ENCODE measurements around the gene TSR1. TPM values are rescaled to one million over a fixed set of nuclear protein-coding genes. Genes with fewer than 3 reads are reported as not detected.

Gene TSR1
- total RNA-seq, 2 donors from 2014 or later: 36.4 to 38.2 TPM

GRCh38 chr17:2279707-2280106, 56.5 kb downstream of the TSR1 start:
- peaks cover 12 to 29% of the 10 kb centered on the region in 2 donors for H3K36me3 Mint-ChIP-seq (ENCODE audit: insufficient read depth in 2 of 2)
- H3K4me3 Mint-ChIP-seq: peak overlapping the region in 1 of 2 donors; percentile 46
- H3K27ac Mint-ChIP-seq: peak overlapping the region; percentile 75
- no peak for DNase-seq
- H3K9me3 Mint-ChIP-seq: no peaks in the 10 kb centered on the region
- peaks cover 55% of the 10 kb centered on the region for H3K4me1 Mint-ChIP-seq (ENCODE audit: low read depth)
- ATAC-seq (replicated peaks in 1 of 2): no peak
- H3K27me3 Mint-ChIP-seq (ENCODE audit: low read depth): no peaks in the 10 kb centered on the region

GRCh38 chr17:2277429-2278170, 58.7 kb downstream of the TSR1 start:
- DNase-seq: no peak
- ATAC-seq (replicated peaks in 1 of 2): no peak
- no peak overlapping the region for H3K4me3 Mint-ChIP-seq
- peaks cover 67% of the 10 kb centered on the region for H3K4me1 Mint-ChIP-seq (ENCODE audit: low read depth)
- H3K9me3 Mint-ChIP-seq: no peaks in the 10 kb centered on the region
- no peaks in the 10 kb centered on the region for H3K27me3 Mint-ChIP-seq (ENCODE audit: low read depth)
- peaks cover 12 to 23% of the 10 kb centered on the region in 2 donors for H3K36me3 Mint-ChIP-seq (ENCODE audit: insufficient read depth in 2 of 2)
- no peak overlapping the region for H3K27ac Mint-ChIP-seq

GRCh38 chr17:2275722-2276121, 60.5 kb downstream of the TSR1 start:
- Mint-ChIP-seq H3K4me3 (peak overlapping the region; percentile 20 to 31), H3K27ac (no peak overlapping the region), H3K9me3 (no peaks in the 10 kb centered on the region), H3K4me1 (ENCODE audit: low read depth) (peaks cover 63% of the 10 kb centered on the region), H3K27me3 (ENCODE audit: low read depth) (no peaks in the 10 kb centered on the region), H3K36me3 (ENCODE audit: insufficient read depth in 2 of 2) (peaks cover 6 to 13% of the 10 kb centered on the region in 2 donors)
- DNase-seq (no peak), ATAC-seq (replicated peaks in 1 of 2) (peak; percentile 16 to 40)

- peaks cover 1 to 15% of the 10 kb centered on the region in 2 donors for H3K36me3 Mint-ChIP-seq (ENCODE audit: insufficient read depth in 2 of 2)
- H3K4me3 Mint-ChIP-seq: no peak overlapping the region
- ATAC-seq (replicated peaks in 1 of 2) (no peak), DNase-seq (no peak)
- H3K27ac Mint-ChIP-seq: no peak overlapping the region
- peaks cover 71% of the 10 kb centered on the region for H3K4me1 Mint-ChIP-seq (ENCODE audit: low read depth)
- H3K27me3 Mint-ChIP-seq (ENCODE audit: low read depth): no peaks in the 10 kb centered on the region
- H3K9me3 Mint-ChIP-seq: no peaks in the 10 kb centered on the region
Observed at GRCh38 chr17:2274414-2274813, 61.8 kb downstream of the TSR1 start.

Other genes starting within 250 kb of the TSR1 start
- gene SMG6, start 32.7 kb downstream of the TSR1 start, total RNA-seq: 10 to 100 TPM; 47.3 to 54.1 TPM
- gene SRR, start 32.5 kb downstream of the TSR1 start, total RNA-seq: 10 to 100 TPM; 20.9 to 26.8 TPM
- 10 to 100 TPM; 40.8 to 57.5 TPM for gene SGSM2, start 1.0 kb upstream of the TSR1 start, total RNA-seq
- gene MNT, start 64.6 kb upstream of the TSR1 start, total RNA-seq: 10 to 100 TPM; 23.8 to 24.3 TPM
- gene METTL16, start 175.4 kb upstream of the TSR1 start, total RNA-seq: 10 to 100 TPM; 33.3 to 45.7 TPM

Measured in activated T-cell treated with anti-CD3 and anti-CD28 coated beads, Interleukin-2, amount 50 U/mL, for 72 hours (primary cell).